Measurements from ENCODE around the gene MAGEC3. TPM values are rescaled to one million over a fixed set of nuclear protein-coding genes. Genes with fewer than 3 reads are reported as not detected.
"Not testable (repeated sequence)": the region's sequence is repeated elsewhere in the genome, so short reads cannot be mapped to it uniquely, and the experiment has no call there.

The MAGEC3 gene
- total RNA-seq, 1 donor, result 0.27 TPM

DNA sequence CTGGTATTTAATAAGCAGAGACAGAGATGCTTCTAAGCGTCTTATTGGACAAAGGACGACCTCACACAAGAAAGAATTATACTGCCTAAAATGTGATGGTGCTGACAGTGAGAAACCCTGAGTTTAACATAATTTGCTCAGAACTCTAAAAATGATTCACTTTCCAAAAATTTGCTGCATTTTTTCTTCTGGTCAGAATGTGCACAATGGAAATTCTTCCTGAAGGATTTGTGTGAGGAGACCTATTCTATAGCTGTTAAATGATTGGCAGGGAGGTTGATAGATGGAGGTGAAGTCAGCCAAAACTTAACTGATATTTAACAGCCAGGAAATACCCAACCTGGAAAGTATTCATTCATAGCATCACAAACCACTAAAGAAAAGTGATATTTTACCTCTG, 1.7 kb downstream of the MAGEC3 start:
- no peak for DNase-seq (ENCODE audit: low read depth)
- no peak overlapping the region for H3K4me3 ChIP-seq (ENCODE audit: low read depth, low read length)
- TF ChIP-seq, protein P1, sequence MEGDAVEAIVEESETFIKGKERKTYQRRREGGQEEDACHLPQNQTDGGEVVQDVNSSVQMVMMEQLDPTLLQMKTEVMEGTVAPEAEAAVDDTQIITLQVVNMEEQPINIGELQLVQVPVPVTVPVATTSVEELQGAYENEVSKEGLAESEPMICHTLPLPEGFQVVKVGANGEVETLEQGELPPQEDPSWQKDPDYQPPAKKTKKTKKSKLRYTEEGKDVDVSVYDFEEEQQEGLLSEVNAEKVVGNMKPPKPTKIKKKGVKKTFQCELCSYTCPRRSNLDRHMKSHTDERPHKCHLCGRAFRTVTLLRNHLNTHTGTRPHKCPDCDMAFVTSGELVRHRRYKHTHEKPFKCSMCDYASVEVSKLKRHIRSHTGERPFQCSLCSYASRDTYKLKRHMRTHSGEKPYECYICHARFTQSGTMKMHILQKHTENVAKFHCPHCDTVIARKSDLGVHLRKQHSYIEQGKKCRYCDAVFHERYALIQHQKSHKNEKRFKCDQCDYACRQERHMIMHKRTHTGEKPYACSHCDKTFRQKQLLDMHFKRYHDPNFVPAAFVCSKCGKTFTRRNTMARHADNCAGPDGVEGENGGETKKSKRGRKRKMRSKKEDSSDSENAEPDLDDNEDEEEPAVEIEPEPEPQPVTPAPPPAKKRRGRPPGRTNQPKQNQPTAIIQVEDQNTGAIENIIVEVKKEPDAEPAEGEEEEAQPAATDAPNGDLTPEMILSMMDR (IDR thresholded peaks at IDR 0.05; ENCODE audit: insufficient read depth, low read length), result no peak

DNA sequence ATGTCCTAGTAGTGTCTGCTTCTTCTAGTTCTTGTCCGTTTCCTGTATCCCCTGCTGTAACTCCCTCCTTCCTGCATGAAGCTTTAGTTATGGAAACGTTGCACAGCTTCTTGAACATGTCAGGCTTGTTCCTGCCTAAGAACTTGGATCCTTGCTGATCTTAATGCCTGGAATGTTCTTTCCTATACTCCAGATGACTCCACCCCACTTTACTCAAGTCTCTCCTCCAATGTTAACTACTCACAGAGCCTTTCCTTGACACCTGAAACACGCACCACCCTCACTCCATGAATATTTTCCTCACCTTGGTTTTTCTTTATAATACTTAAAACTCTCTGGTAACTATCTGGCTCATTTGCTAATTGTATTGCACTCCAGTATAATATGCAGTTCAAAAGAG, 19.4 kb downstream of the MAGEC3 start:
- no peak overlapping the region for H3K4me3 ChIP-seq (ENCODE audit: low read depth, low read length)
- TF ChIP-seq, protein P1 (IDR thresholded peaks at IDR 0.05; ENCODE audit: insufficient read depth, low read length), result no peak
- DNase-seq (ENCODE audit: low read depth), result no peak

DNA sequence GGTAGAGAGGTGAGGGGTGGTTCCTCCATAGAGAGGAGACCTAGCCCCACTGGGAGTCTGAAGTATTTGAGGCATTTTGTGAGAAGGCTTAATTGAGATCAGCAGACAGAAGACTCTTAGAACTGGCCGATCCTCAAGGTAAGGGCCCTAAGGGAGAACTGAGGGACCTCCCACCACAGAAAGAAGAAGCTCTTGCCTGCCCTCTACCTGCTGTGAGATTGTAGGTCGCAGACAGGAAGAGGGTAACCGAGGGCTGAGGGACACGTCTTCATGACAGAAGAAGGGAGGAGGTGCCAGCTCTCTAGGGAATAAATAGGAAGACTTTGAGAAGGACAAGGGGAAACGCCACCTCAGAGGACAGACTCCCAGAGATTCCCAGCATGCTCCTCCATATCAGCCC, 41.5 kb downstream of the MAGEC3 start:
- DNase-seq (ENCODE audit: low read depth), result no peak
- no peak overlapping the region for H3K4me3 ChIP-seq (ENCODE audit: low read depth, low read length)
- TF ChIP-seq, protein P1 (IDR thresholded peaks at IDR 0.05; ENCODE audit: insufficient read depth, low read length), result no peak

DNA sequence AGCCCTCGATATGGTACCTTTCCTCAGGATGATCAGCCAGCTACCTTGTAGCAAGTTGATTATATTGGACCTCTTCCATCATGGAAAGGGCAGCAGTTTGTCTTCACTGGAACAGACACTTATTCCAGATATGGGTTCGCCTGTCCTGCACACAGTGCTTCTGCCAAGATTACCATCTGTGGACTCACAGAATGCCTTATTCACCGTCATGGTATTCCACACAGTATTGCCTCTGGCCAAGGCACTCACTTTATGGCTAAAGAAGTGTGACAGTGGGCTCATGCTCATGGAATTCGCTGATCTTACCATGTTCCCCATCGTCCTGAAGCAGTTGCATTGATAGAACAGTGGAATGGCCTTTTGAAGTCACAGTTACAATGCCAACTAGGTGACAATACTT, 50.7 kb downstream of the MAGEC3 start:
- not testable (repeated sequence) for H3K4me3 ChIP-seq (ENCODE audit: low read depth, low read length); DNase-seq (ENCODE audit: low read depth)

DNA sequence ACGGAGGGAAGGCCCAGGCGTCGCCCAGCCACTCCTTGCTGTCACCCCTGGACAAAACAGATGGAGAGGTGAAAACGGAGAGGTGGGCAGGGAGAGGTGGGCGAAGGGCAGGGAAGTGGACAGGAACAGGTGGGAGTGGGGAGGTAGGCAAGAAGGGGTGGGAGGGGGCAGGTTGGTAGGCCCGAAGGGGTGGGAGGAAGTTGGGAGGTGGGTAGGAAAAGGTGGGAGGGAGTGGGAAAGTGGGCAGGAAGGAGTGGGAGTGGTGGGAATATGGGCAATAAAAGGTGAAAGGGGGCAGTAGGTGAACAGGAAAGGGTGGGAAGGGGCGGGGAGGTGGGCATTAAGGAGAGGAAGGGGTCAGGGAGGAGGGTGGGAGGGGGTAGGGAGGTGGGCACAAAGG, 56.6 kb downstream of the MAGEC3 start:
- H3K4me3 ChIP-seq (ENCODE audit: low read depth, low read length), result no peak overlapping the region
- TF ChIP-seq, protein P1 (IDR thresholded peaks at IDR 0.05; ENCODE audit: insufficient read depth, low read length), result no peak
- no peak for DNase-seq (ENCODE audit: low read depth)

DNA sequence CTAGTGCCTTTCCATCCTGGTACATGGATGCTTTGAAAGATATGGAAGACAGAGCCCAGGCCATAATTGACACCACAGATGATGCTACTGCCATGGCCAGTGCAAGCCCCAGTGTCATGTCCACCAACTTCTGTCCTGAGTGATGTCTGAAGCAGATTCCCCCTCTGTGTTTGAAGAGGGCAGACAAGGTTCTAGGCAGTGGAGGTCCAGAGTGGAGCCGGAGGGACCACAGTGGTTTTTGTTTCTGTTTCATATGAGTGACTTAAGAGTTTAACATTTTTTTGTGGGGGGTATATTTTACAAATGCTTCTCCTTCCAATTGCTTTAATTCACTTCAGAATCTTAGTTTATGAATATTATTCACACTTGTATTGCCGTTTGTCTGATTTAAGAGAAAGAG, 59.6 kb downstream of the MAGEC3 start:
- TF ChIP-seq, protein P1 (IDR thresholded peaks at IDR 0.05; ENCODE audit: insufficient read depth, low read length), result no peak
- no peak overlapping the region for H3K4me3 ChIP-seq (ENCODE audit: low read depth, low read length)
- DNase-seq (ENCODE audit: low read depth), result no peak

DNA sequence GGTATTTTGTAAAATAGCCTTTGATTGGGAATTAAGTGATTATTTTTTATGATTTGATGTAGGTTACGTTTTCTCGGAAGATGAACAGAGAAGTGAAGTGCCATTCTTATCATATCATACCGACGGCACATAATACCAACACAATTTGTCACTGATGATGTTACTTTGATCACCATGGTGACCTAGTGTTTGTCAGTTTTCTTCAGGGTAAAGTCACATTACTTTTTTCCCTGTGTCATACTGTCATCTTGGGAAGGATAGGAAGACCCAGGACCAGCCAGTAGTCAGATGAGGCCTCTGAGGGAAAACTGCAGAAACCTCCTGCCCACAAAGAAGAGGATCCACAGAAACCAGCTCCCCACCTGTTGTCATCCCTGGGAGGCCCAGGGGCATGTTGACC, 64.2 kb downstream of the MAGEC3 start:
- H3K4me3 ChIP-seq (ENCODE audit: low read depth, low read length), result no peak overlapping the region
- DNase-seq (ENCODE audit: low read depth), result no peak
- TF ChIP-seq, protein P1 (IDR thresholded peaks at IDR 0.05; ENCODE audit: insufficient read depth, low read length), result no peak

All from fibroblast of the aortic adventitia (primary cell).